Kidney capillary endothelial cell (primary cell): ENCODE results near the gene EFEMP2.
A peak's percentile ranks its signal among the peaks of the same experiment; 100 is the strongest.
"Not testable (repeated sequence)": the region's sequence is repeated elsewhere in the genome, so short reads cannot be mapped to it uniquely, and the experiment has no call there.

ENCODE experiments used
- DNase-seq: peaks from one replicate; pipeline ENCODE4 v3.0.0-alpha.2; 2018; ENCODE audit warnings: low spot score

The EFEMP2 gene

GRCh38 chr11:65900125-65900898 is 27.7 kb upstream of the EFEMP2 start, which contains the start of gene FOSL1:
TSS of gene FOSL1 (minus strand) at chr11:65900388. CDS start at chr11:65900339, 49 bp downstream.
- DNase-seq, result no peak

- no peak for DNase-seq
Measured at GRCh38 chr11:65899356-65900124, 26.9 kb upstream of the EFEMP2 start.

- DNase-seq, result no peak
Measured at GRCh38 chr11:65898656-65899355, 26.2 kb upstream of the EFEMP2 start.

- no peak for DNase-seq
Measured at GRCh38 chr11:65897020-65897471, 24.4 kb upstream of the EFEMP2 start.

GRCh38 chr11:65896034-65896999 is 23.7 kb upstream of the EFEMP2 start:
- no peak for DNase-seq

- no peak for DNase-seq
Measured at GRCh38 chr11:65895482-65895981, 22.9 kb upstream of the EFEMP2 start.

GRCh38 chr11:65894034-65894591 is 21.5 kb upstream of the EFEMP2 start:
- no peak for DNase-seq

- DNase-seq, result no peak
Measured at GRCh38 chr11:65892661-65893317, 20.2 kb upstream of the EFEMP2 start.

- not testable (repeated sequence) for DNase-seq
Measured at GRCh38 chr11:65892137-65892540, 19.5 kb upstream of the EFEMP2 start.

- no peak for DNase-seq
Measured at GRCh38 chr11:65891219-65892136, 18.9 kb upstream of the EFEMP2 start.

- peak; percentile 92 for DNase-seq
Measured at GRCh38 chr11:65890324-65891218, 18.0 kb upstream of the EFEMP2 start, which contains the start of gene CCDC85B. TSS of gene CCDC85B (plus strand) at chr11:65890673. CDS start at chr11:65890784, 111 bp downstream.

- DNase-seq, result peak; percentile 90
Measured at GRCh38 chr11:65888163-65888814, 15.7 kb upstream of the EFEMP2 start, which contains the start of gene FIBP. TSS of gene FIBP (minus strand) at chr11:65888471. CDS start at chr11:65888418, 53 bp downstream.

- DNase-seq, result no peak
Measured at GRCh38 chr11:65887723-65888162, 15.1 kb upstream of the EFEMP2 start.

- no peak for DNase-seq
Measured at GRCh38 chr11:65886826-65887722, 14.5 kb upstream of the EFEMP2 start.

GRCh38 chr11:65885808-65886536 is 13.4 kb upstream of the EFEMP2 start:
- no peak for DNase-seq
